Neural progenitor cell (in vitro differentiated cells): Measurements from ENCODE around the gene TRPM2. TPM values are rescaled to one million over a fixed set of nuclear protein-coding genes. Genes with fewer than 3 reads are reported as not detected.

ENCODE experiments used
- DNase-seq: peaks from one replicate; pipeline ENCODE4 v3.0.0-alpha.2; 2016; ENCODE audit warnings: low spot score
- H2AFZ ChIP-seq: fragments of 200-600 bp; sonication (generic); replicated peaks from 2 replicates; pipeline ENCODE4 v1.6.1; 2016; ENCODE audit warnings: antibody characterized with exemption
- H3F3A ChIP-seq: fragments of 200-600 bp; sonication (generic); 2 replicates; pipeline ENCODE4 v1.6.1; 2016; ENCODE audit warnings: antibody characterized with exemption, low read depth
- H3K27ac ChIP-seq: fragments of 200-600 bp; sonication (generic); 2 replicates; pipeline ENCODE4 v1.5.1; 2016; ENCODE audit warnings: mild to moderate bottlenecking
- H3K27me3 ChIP-seq: fragments of 200-600 bp; sonication (generic); 2 replicates; pipeline ENCODE4 v1.6.1; 2016; ENCODE audit warnings: mild to moderate bottlenecking, moderate library complexity
- H3K36me3 ChIP-seq: fragments of 200-600 bp; sonication (generic); 2 replicates; pipeline ENCODE4 v1.5.1; 2016
- H3K4me1 ChIP-seq: fragments of 200-600 bp; sonication (generic); 2 replicates; pipeline ENCODE4 v1.6.1; 2016; ENCODE audit warnings: mixed run types
- H3K4me2 ChIP-seq: fragments of 200-600 bp; sonication (generic); 2 replicates; pipeline ENCODE4 v1.6.1; 2016
- H3K4me3 ChIP-seq: fragments of 200-600 bp; sonication (generic); 2 replicates; pipeline ENCODE4 v1.5.1; 2016
- H3K79me2 ChIP-seq: fragments of 200-600 bp; sonication (generic); 2 replicates; pipeline ENCODE4 v1.6.1; 2016; ENCODE audit warnings: low read depth
- H3K9ac ChIP-seq: fragments of 200-600 bp; sonication (generic); 2 replicates; pipeline ENCODE4 v1.6.1; 2016
- H3K9me3 ChIP-seq: fragments of 200-600 bp; sonication (generic); 2 replicates; pipeline ENCODE4 v1.5.1; 2016; ENCODE audit warnings: low read depth
- H4K20me1 ChIP-seq: fragments of 200-600 bp; sonication (generic); 2 replicates; pipeline ENCODE4 v1.6.1; 2016; ENCODE audit warnings: low read depth
- H3K27ac Mint-ChIP-seq: 3 replicates; pipeline ENCODE4 v1.8.0; 2021; ENCODE audit warnings: mixed read lengths
- H3K27me3 Mint-ChIP-seq: 2 replicates; pipeline ENCODE4 v1.8.0; 2022; ENCODE audit warnings: low read depth, mild to moderate bottlenecking, inconsistent platforms, moderate library complexity, mixed read lengths; ENCODE audit not compliant: insufficient read depth
- H3K36me3 Mint-ChIP-seq: 3 replicates; pipeline ENCODE4 v1.8.0; 2021; ENCODE audit warnings: mixed read lengths
- H3K4me1 Mint-ChIP-seq: 3 replicates; pipeline ENCODE4 v1.8.0; 2021; ENCODE audit warnings: mixed read lengths
- H3K4me3 Mint-ChIP-seq: 3 replicates; pipeline ENCODE4 v1.8.0; 2021; ENCODE audit warnings: mild to moderate bottlenecking, moderate library complexity, mixed read lengths
- H3K9me3 Mint-ChIP-seq: 3 replicates; pipeline ENCODE4 v1.8.0; 2020; ENCODE audit warnings: mixed read lengths
- EZH2 ChIP-seq: fragments of 200-600 bp; sonication (generic); IDR thresholded peaks from 2 replicates; pipeline ENCODE4 v1.6.1; 2017; ENCODE audit warnings: antibody characterized with exemption, mild to moderate bottlenecking, moderate library complexity
- EZH2phosphoT487 ChIP-seq: fragments of 200-600 bp; sonication (generic); IDR thresholded peaks from 2 replicates; pipeline ENCODE4 v1.6.1; 2017; ENCODE audit warnings: antibody characterized with exemption
- total RNA-seq: library from RNA; depleted of rRNA; stranded (reverse); fragments of >200 nt; gene quantifications from 2 replicates; pipeline ENCODE4 v1.2.3, GENCODE V29; 2015; ENCODE audit warnings: low replicate concordance
- TF ChIP-seq, protein P1 (sequence below): fragments of 200-600 bp; sonication (generic); IDR thresholded peaks from 2 replicates; pipeline ENCODE4 v1.5.1; 2017; ENCODE audit warnings: antibody characterized with exemption, mild to moderate bottlenecking

The TRPM2 gene
- total RNA-seq, 1 donor from 2014 or later: not detected

DNA sequence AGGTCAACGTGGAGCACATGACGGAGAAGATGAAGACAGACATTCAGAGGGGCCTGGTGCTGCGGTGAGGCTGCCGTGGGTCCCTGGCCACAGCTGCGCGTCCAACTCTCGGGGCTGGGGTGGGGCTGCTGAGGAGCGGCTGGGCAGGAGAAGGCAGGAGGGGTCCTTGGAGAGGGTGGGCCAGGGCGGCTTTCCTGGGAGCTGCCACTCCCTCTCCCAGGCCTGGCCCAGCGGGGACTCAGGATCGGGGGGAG lies 28.6 kb upstream of the TRPM2 start:
- Mint-ChIP-seq H3K4me3 (no peak overlapping the region), H3K27ac (no peak overlapping the region), H3K27me3 (no peaks in the 10 kb centered on the region), H3K36me3 (no peaks in the 10 kb centered on the region), H3K9me3 (no peaks in the 10 kb centered on the region), H3K4me1 (no peaks in the 10 kb centered on the region)
- H3K36me3 ChIP-seq: no peaks in the 10 kb centered on the region
- no peaks in the 10 kb centered on the region for H3K27me3 ChIP-seq
- no peak overlapping the region for H3K4me3 ChIP-seq
- TF ChIP-seq, protein P1, sequence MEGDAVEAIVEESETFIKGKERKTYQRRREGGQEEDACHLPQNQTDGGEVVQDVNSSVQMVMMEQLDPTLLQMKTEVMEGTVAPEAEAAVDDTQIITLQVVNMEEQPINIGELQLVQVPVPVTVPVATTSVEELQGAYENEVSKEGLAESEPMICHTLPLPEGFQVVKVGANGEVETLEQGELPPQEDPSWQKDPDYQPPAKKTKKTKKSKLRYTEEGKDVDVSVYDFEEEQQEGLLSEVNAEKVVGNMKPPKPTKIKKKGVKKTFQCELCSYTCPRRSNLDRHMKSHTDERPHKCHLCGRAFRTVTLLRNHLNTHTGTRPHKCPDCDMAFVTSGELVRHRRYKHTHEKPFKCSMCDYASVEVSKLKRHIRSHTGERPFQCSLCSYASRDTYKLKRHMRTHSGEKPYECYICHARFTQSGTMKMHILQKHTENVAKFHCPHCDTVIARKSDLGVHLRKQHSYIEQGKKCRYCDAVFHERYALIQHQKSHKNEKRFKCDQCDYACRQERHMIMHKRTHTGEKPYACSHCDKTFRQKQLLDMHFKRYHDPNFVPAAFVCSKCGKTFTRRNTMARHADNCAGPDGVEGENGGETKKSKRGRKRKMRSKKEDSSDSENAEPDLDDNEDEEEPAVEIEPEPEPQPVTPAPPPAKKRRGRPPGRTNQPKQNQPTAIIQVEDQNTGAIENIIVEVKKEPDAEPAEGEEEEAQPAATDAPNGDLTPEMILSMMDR: no peak
- TF ChIP-seq EZH2phosphoT487 (no peak), EZH2 (no peak)
- no peak overlapping the region for H3K4me2 ChIP-seq
- H2AFZ ChIP-seq: no peak overlapping the region
- H3F3A ChIP-seq: no peaks in the 10 kb centered on the region
- no peaks in the 10 kb centered on the region for H3K4me1 ChIP-seq
- no peaks in the 10 kb centered on the region for H3K79me2 ChIP-seq
- no peaks in the 10 kb centered on the region for H4K20me1 ChIP-seq
- H3K9me3 ChIP-seq: no peaks in the 10 kb centered on the region
- H3K9ac ChIP-seq: no peak overlapping the region
- DNase-seq: no peak
- H3K27ac ChIP-seq: no peak overlapping the region

DNA sequence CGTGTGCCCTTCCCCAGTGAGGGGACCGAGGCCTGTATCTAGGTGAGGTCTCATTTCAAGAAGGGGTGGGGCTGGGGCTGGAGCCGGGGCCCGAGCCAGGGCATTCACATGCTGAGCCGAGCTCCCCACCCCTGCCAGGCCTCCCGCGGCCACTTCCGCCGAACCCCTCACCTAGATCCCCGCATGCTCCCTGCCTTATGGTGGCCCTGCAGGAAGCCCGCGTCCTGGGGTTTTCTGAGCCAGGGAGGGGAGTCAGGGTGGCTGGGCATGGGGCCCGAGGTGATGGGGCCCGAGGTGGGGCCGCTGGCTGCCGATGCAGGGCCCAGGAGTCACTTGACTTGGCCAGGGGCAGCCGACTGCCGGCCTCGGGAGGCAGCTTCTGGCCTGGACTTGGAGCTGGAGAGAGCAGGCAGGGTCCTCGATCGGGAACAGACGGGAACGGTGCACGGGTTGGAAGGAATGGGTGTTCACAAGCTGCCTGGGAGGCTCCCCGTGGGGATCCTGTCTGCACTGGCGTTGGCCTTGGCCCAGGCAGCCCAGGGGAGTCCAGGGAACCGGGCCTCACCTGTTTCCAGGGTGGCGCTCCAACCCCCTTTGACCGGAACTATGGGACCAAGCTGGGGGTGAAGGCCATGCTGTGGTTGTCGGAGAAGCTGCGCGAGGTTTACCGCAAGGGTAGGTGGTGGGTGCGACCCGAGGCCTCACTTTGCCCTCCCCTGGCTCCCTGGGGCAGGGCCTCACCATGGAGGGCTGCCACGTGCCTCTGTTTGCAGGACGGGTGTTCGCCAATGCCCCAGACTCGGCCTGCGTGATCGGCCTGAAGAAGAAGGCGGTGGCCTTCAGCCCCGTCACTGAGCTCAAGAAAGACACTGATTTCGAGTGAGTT lies 27.8 kb upstream of the TRPM2 start:
- Histone ChIP-seq H3K27me3 (no peaks in the 10 kb centered on the region), H3F3A (no peaks in the 10 kb centered on the region), H3K79me2 (no peaks in the 10 kb centered on the region), H3K27ac (no peak overlapping the region), H4K20me1 (no peaks in the 10 kb centered on the region), H3K4me3 (no peak overlapping the region), H3K9me3 (no peaks in the 10 kb centered on the region), H3K4me1 (no peaks in the 10 kb centered on the region), H3K9ac (no peak overlapping the region), H3K36me3 (no peaks in the 10 kb centered on the region), H3K4me2 (no peak overlapping the region), H2AFZ (no peak overlapping the region)
- no peaks in the 10 kb centered on the region for H3K9me3 Mint-ChIP-seq
- H3K27me3 Mint-ChIP-seq: no peaks in the 10 kb centered on the region
- TF ChIP-seq EZH2 (no peak), EZH2phosphoT487 (no peak)
- TF ChIP-seq, protein P1: no peak
- H3K27ac Mint-ChIP-seq: no peak overlapping the region
- no peaks in the 10 kb centered on the region for H3K4me1 Mint-ChIP-seq
- no peak overlapping the region for H3K4me3 Mint-ChIP-seq
- H3K36me3 Mint-ChIP-seq: no peaks in the 10 kb centered on the region
- no peak for DNase-seq

DNA sequence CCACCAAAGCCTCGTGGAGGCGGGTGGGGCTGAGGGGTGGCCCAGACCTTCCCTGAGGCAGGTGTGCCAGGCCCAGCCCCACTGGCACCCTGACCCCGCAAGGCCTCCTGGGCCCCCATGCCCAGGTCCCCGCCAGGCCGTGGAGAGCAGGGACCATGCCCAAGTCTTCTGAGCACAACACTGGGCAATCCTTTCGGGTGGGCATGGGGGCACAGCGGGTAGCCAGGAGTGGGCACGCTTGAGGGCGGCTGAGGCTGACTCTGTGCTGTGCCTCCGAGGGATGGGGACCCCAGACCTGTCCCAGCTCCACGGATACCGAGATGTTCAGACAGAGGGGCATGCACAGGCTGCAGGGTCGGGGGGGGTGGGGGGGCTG lies 27.2 kb upstream of the TRPM2 start:
- TF ChIP-seq EZH2 (no peak), EZH2phosphoT487 (no peak)
- TF ChIP-seq, protein P1: no peak
- no peaks in the 10 kb centered on the region for H3K4me1 Mint-ChIP-seq
- no peak overlapping the region for H3K27ac Mint-ChIP-seq
- Histone ChIP-seq H3K27me3 (no peaks in the 10 kb centered on the region), H3K9ac (no peak overlapping the region), H3F3A (no peaks in the 10 kb centered on the region), H3K9me3 (no peaks in the 10 kb centered on the region), H4K20me1 (no peaks in the 10 kb centered on the region), H3K36me3 (no peaks in the 10 kb centered on the region), H3K79me2 (no peaks in the 10 kb centered on the region), H3K4me3 (no peak overlapping the region), H2AFZ (no peak overlapping the region), H3K4me1 (no peaks in the 10 kb centered on the region), H3K27ac (no peak overlapping the region), H3K4me2 (no peak overlapping the region)
- H3K9me3 Mint-ChIP-seq: no peaks in the 10 kb centered on the region
- DNase-seq: no peak
- H3K4me3 Mint-ChIP-seq: no peak overlapping the region
- H3K27me3 Mint-ChIP-seq: no peaks in the 10 kb centered on the region
- H3K36me3 Mint-ChIP-seq: no peaks in the 10 kb centered on the region
